Measurements from ENCODE around the gene SPX. TPM values are rescaled to one million over a fixed set of nuclear protein-coding genes. Genes with fewer than 3 reads are reported as not detected.
A peak's percentile ranks its signal among the peaks of the same experiment; 100 is the strongest.

The SPX gene
- polyA plus RNA-seq, 1 of the 3 experiments (the other 2 are of a cell fraction), result not detected

- ChIA-PET CTCF (no interaction called here), POLR2A (interaction anchor here (0.6 to 1.6 kb wide), 4 partner anchors 65 to 544 kb away, joined by 3 to 8 read pairs (median 6); partner anchors contain the start of genes CMAS, LDHB and PYROXD1)
- Histone ChIP-seq H3K9me2 (no peaks in the 10 kb centered on the region), H3K4me2 (peak overlapping the region; percentile 85), H3K36me3 (replicated peaks in 1 of 2; ENCODE audit: control insufficient read depth in 1 of 2, insufficient read depth in 2 of 2, low read length in 1 of 2) (peaks cover 23 to 32% of the 10 kb centered on the region in 2 experiments), H3K79me2 (ENCODE audit: insufficient read depth) (peaks cover 94% of the 10 kb centered on the region), H2AFZ (ENCODE audit: low read depth) (peak overlapping the region; percentile 74; the same call in 1 of the 2 replicates), H3K27ac (ENCODE audit: low read depth in 2 of 2, low read length in 1 of 2) (peak overlapping the region; percentile 72 to 94), H4K20me1 (ENCODE audit: insufficient read depth) (peaks cover 45% of the 10 kb centered on the region), H3F3A (replicated peaks; ENCODE audit: insufficient read depth) (peaks cover 5% of the 10 kb centered on the region), H3K27me3 (ENCODE audit: insufficient read depth) (no peaks in the 10 kb centered on the region), H3K4me1 (ENCODE audit: control insufficient read depth in 1 of 2, insufficient read depth in 2 of 2, low read depth in 1 of 2, low read length in 1 of 2) (peaks cover 17% of the 10 kb centered on the region in 2 experiments; a peak in 3 of 4 replicates), H3K9me3 (no peaks in the 10 kb centered on the region), H3K4me3 (ENCODE audit: low read depth in 2 of 2, low read length in 1 of 2) (peak overlapping the region; percentile 90 to 98), H3K9ac (peak overlapping the region; percentile 98)
- no peak for DNase-seq
- TF ChIP-seq NRF1 (IDR thresholded peaks at IDR 0.05; ENCODE audit: low read depth, low read length) (0 out of 2 replicates have a peak, but pooled peaks have one; percentile 19), USF1 (IDR thresholded peaks at IDR 0.05; ENCODE audit: borderline replicate concordance, low read depth) (no peak)
- WGBS (ENCODE audit: low lambda C conversion rate), result under 1% methylated on average over 8 of the region's 14 CpGs
Observed at GRCh38 chr12:21502164-21502496, 24.0 kb upstream of the SPX start.

GRCh38 chr12:21502872-21503271 lies 23.2 kb upstream of the SPX start:
- H3K4me1 ChIP-seq (ENCODE audit: control insufficient read depth in 1 of 2, insufficient read depth in 2 of 2, low read depth in 1 of 2, low read length in 1 of 2), result peaks cover 17% of the 10 kb centered on the region in 2 experiments; a peak in 3 of 4 replicates
- WGBS (ENCODE audit: low lambda C conversion rate), result 100% methylated on average over 1 of the region's 1 CpG
- ChIA-PET CTCF (no interaction called here), POLR2A (no interaction called here)
- H3K4me3 ChIP-seq (ENCODE audit: low read depth in 2 of 2, low read length in 1 of 2), result peak overlapping the region; percentile 90 to 98
- H2AFZ ChIP-seq (ENCODE audit: low read depth), result no peak overlapping the region
- no peak for DNase-seq
- no peaks in the 10 kb centered on the region for H3K27me3 ChIP-seq (ENCODE audit: insufficient read depth)
- H4K20me1 ChIP-seq (ENCODE audit: insufficient read depth), result peaks cover 53% of the 10 kb centered on the region
- TF ChIP-seq TCF12 (IDR thresholded peaks at IDR 0.05), result no peak
- TF ChIP-seq TAF1 (IDR thresholded peaks at IDR 0.05; ENCODE audit: borderline replicate concordance, low read depth, low read length), result no peak
- no peak for TF ChIP-seq TEAD4 (IDR thresholded peaks at IDR 0.05; ENCODE audit: borderline replicate concordance, insufficient read depth)
- no peak for TF ChIP-seq FOXJ3 (CRISPR knock-in tag; IDR thresholded peaks at IDR 0.05)
- TF ChIP-seq MAX (IDR thresholded peaks at IDR 0.05; ENCODE audit: low read depth), result no peak
- no peak for TF ChIP-seq JUND (IDR thresholded peaks at IDR 0.05)
- no peak for TF ChIP-seq GATA2 (CRISPR knock-in tag; IDR thresholded peaks at IDR 0.05)
- TF ChIP-seq FOSL2 (IDR thresholded peaks at IDR 0.05; ENCODE audit: borderline replicate concordance, low read depth), result no peak
- no peak for TF ChIP-seq NFIC (IDR thresholded peaks at IDR 0.05; ENCODE audit: borderline replicate concordance)
- no peak for TF ChIP-seq YY1 (IDR thresholded peaks at IDR 0.05; ENCODE audit: low read depth)
- no peak for TF ChIP-seq RAD21 (IDR thresholded peaks at IDR 0.05; ENCODE audit: low read length)
- TF ChIP-seq REST (IDR thresholded peaks at IDR 0.05; ENCODE audit: low read depth, low read length), result no peak
- H3K36me3 ChIP-seq (replicated peaks in 1 of 2; ENCODE audit: control insufficient read depth in 1 of 2, insufficient read depth in 2 of 2, low read length in 1 of 2), result peaks cover 19 to 33% of the 10 kb centered on the region in 2 experiments
- H3K79me2 ChIP-seq (ENCODE audit: insufficient read depth), result peaks cover 94% of the 10 kb centered on the region
- H3F3A ChIP-seq (replicated peaks; ENCODE audit: insufficient read depth), result peaks cover 5% of the 10 kb centered on the region
- no peaks in the 10 kb centered on the region for H3K9me3 ChIP-seq
- H3K27ac ChIP-seq (ENCODE audit: low read depth in 2 of 2, low read length in 1 of 2), result no peak overlapping the region; a peak in 1 of 4 replicates
- H3K4me2 ChIP-seq, result peak overlapping the region; percentile 85
- H3K9me2 ChIP-seq, result no peaks in the 10 kb centered on the region
- H3K9ac ChIP-seq, result peak overlapping the region; percentile 98; the same call in 1 of the 2 replicates

Measured in SK-N-SH (cell line).